Endothelial cell of umbilical vein (primary cell): ENCODE results near the gene IGSF9. TPM values are rescaled to one million over a fixed set of nuclear protein-coding genes. Genes with fewer than 3 reads are reported as not detected.

Experiments
- BruUV-seq: library from RNA; stranded (reverse); fragments of 400-500 nt; replicated peaks from 2 replicates; lab custom pipeline; 2021; lab: Mats Ljungman, UMichigan
- CTCF ChIA-PET: fragments of 300-600, 350-600 bp; sonication (Branson Sonifier 250); formaldehyde crosslinking; loops from one replicate; lab custom pipeline; 2021; ENCODE audit warnings: antibody characterized with exemption, inconsistent platforms; lab: Charles Lee
- POLR2A ChIA-PET: fragments of 300-600, 350-600 bp; sonication (Branson Sonifier 250); formaldehyde crosslinking; loops from one replicate; lab custom pipeline; 2021; ENCODE audit warnings: antibody characterized with exemption, inconsistent platforms; lab: Charles Lee
- DNase-seq: peaks from one replicate; pipeline ENCODE4 v3.0.0-alpha.2; 2011; ENCODE audit warnings: low read depth, low spot score
- FAIRE-seq: peaks from 2 replicates; lab custom pipeline; 2011; peaks lifted over from hg19 to GRCh38; lab: Jason Lieb, UNC
- H2AFZ ChIP-seq: 2 replicates; pipeline ENCODE4 v1.6.0; 2012; ENCODE audit warnings: low read depth, low read length, control low read depth, inconsistent platforms
- H3K27ac ChIP-seq: 2 replicates; pipeline ENCODE4 v1.5.1; 2011; ENCODE audit warnings: low read depth, mild to moderate bottlenecking, control low read depth, low read length, moderate library complexity; ENCODE audit not compliant: insufficient read depth
- H3K27me3 ChIP-seq, 2 experiments: 2 replicates each; pipeline versions ENCODE4 v1.6.0 to v1.6.1; 2011; ENCODE audit warnings: low read length in 2 of 2, mixed read lengths in 1 of 2; ENCODE audit not compliant: control insufficient read depth in 2 of 2, insufficient read depth in 2 of 2
- H3K36me3 ChIP-seq, 2 experiments: 2 replicates in 1 of 2; 3 replicates in 1 of 2; pipeline ENCODE4 v1.5.1; 2011; ENCODE audit warnings: low read length in 2 of 2, mild to moderate bottlenecking in 1 of 2, moderate library complexity in 1 of 2; ENCODE audit not compliant: control insufficient read depth in 2 of 2, insufficient read depth in 2 of 2; ENCODE audit errors: extremely low read depth in 1 of 2
- H3K4me1 ChIP-seq: 3 replicates; pipeline ENCODE4 v1.5.1; 2011; ENCODE audit warnings: mild to moderate bottlenecking, low read length; ENCODE audit not compliant: control insufficient read depth, insufficient read depth; ENCODE audit errors: extremely low read depth
- H3K4me2 ChIP-seq: 2 replicates; pipeline ENCODE4 v1.6.1; 2011; ENCODE audit warnings: low read length, control low read depth, mixed read lengths; ENCODE audit not compliant: insufficient read depth
- H3K4me3 ChIP-seq, 3 experiments: fragments of 200-600 bp in 1 of 3; sonication (generic), shearing (Covaris generic) in 1 of 3; replicated peaks in 1 of 3; 2 replicates each; pipeline ENCODE4 v1.5.1; 2011 to 2016; ENCODE audit warnings: control low read depth in 3 of 3, low read length in 3 of 3, mild to moderate bottlenecking in 2 of 3, inconsistent platforms in 1 of 3, low read depth in 1 of 3, moderate library complexity in 1 of 3; ENCODE audit not compliant: insufficient read depth in 1 of 3
- H3K79me2 ChIP-seq: 2 replicates; pipeline ENCODE4 v1.6.0; 2012; ENCODE audit warnings: low read length, inconsistent platforms; ENCODE audit not compliant: control insufficient read depth, insufficient read depth
- H3K9ac ChIP-seq: replicated peaks from 2 replicates; pipeline ENCODE3; 2011; ENCODE audit warnings: low read length, control low read depth; ENCODE audit not compliant: insufficient read depth; ENCODE audit errors: extremely low read depth
- H3K9me1 ChIP-seq: replicated peaks from 3 replicates; pipeline ENCODE4 v1.6.0; 2011; ENCODE audit warnings: mild to moderate bottlenecking, low read length; ENCODE audit not compliant: control insufficient read depth, insufficient read depth; ENCODE audit errors: extremely low read depth
- H3K9me3 ChIP-seq: replicated peaks from 2 replicates; pipeline ENCODE4 v1.5.1; 2012; ENCODE audit warnings: low read length, inconsistent platforms; ENCODE audit not compliant: control insufficient read depth, insufficient read depth
- H4K20me1 ChIP-seq: replicated peaks from 2 replicates; pipeline ENCODE3; 2011; ENCODE audit warnings: mild to moderate bottlenecking, low read length; ENCODE audit not compliant: control insufficient read depth, insufficient read depth; ENCODE audit errors: extremely low read depth
- EZH2 ChIP-seq: IDR thresholded peaks from 2 replicates; pipeline ENCODE4 v1.6.1; 2012; ENCODE audit warnings: borderline replicate concordance, low read depth, mild to moderate bottlenecking, moderate library complexity, low read length, inconsistent platforms; ENCODE audit not compliant: severe bottlenecking
- FOS ChIP-seq: IDR thresholded peaks from 2 replicates; pipeline ENCODE4 v1.6.1; 2011; ENCODE audit warnings: mild to moderate bottlenecking, low read length, moderate library complexity, borderline replicate concordance; ENCODE audit not compliant: insufficient read depth
- GATA2 ChIP-seq: IDR thresholded peaks from 2 replicates; pipeline ENCODE4 v1.7.0; 2011; ENCODE audit warnings: low read depth, mild to moderate bottlenecking, moderate library complexity, mixed read lengths, low read length; ENCODE audit not compliant: insufficient read length, insufficient read depth
- JUN ChIP-seq: IDR thresholded peaks from 2 replicates; pipeline ENCODE4 v1.6.1; 2011; ENCODE audit warnings: borderline replicate concordance, low read depth; ENCODE audit not compliant: insufficient read length, insufficient read depth
- MYC ChIP-seq: IDR thresholded peaks from one replicate; pipeline ENCODE4 v1.6.1; 2011; ENCODE audit warnings: mild to moderate bottlenecking, low read depth, low read length
- POLR2A ChIP-seq: IDR thresholded peaks from 2 replicates; pipeline ENCODE4 v1.6.1; 2012; ENCODE audit warnings: low read depth, mild to moderate bottlenecking, control low read depth, low read length
- POLR2AphosphoS5 ChIP-seq: IDR thresholded peaks from 2 replicates; pipeline ENCODE4 v1.6.1; 2012; ENCODE audit warnings: low read depth, mild to moderate bottlenecking, control low read depth, low read length, moderate library complexity; ENCODE audit not compliant: insufficient read depth
- dilution Hi-C: fragments of 300-500 bp; cut with MboI; formaldehyde crosslinking; loops from one replicate; pipeline ENCODE4 v1.15.0; 2019; ENCODE audit warnings: low sequenced_read_pairs; ENCODE audit not compliant: extremely low pct_ligation_motif_present
- intact Hi-C: fragments of 100-400 bp; cut with micrococcal nuclease; formaldehyde crosslinking; loops from one replicate; pipeline ENCODE4 v1.10.0; 2022
- polyA plus RNA-seq, 4 experiments: library from polyadenylated mRNA; depleted of rRNA in 3 of 4; stranded (reverse) in 3 of 4; unstranded in 1 of 4; fragments of >200 nt; gene quantifications; 2 replicates each; pipeline versions ENCODE4 v1.2.1 to v1.2.3, GENCODE V29; 2011 to 2012; ENCODE audit warnings: missing spikeins in 1 of 4
- total RNA-seq: library from RNA; stranded (reverse); gene quantifications from 2 replicates; pipeline ENCODE4 v1.2.3, GENCODE V29; 2021
- TF ChIP-seq, protein P1 (sequence below), 2 donors: IDR thresholded peaks; 1 replicate in 1 of 2; 2 replicates in 1 of 2; pipeline ENCODE4 v1.5.1; 2011; ENCODE audit warnings: low read length in 2 of 2, mild to moderate bottlenecking in 2 of 2, moderate library complexity in 2 of 2, control low read depth in 1 of 2, inconsistent platforms in 1 of 2, low read depth in 1 of 2; ENCODE audit not compliant: insufficient read depth in 1 of 2; ENCODE audit errors: extremely low read depth in 1 of 2
- TF ChIP-seq, protein P2 (sequence below): IDR thresholded peaks from 2 replicates; pipeline ENCODE4 v1.6.1; 2011; ENCODE audit not compliant: insufficient read depth, insufficient read length

Gene IGSF9
- total and polyA plus RNA-seq, 2 donors (not counting 3 experiments of a cell fraction or from before 2014, with no cell fraction given) = 0.15 TPM

DNA sequence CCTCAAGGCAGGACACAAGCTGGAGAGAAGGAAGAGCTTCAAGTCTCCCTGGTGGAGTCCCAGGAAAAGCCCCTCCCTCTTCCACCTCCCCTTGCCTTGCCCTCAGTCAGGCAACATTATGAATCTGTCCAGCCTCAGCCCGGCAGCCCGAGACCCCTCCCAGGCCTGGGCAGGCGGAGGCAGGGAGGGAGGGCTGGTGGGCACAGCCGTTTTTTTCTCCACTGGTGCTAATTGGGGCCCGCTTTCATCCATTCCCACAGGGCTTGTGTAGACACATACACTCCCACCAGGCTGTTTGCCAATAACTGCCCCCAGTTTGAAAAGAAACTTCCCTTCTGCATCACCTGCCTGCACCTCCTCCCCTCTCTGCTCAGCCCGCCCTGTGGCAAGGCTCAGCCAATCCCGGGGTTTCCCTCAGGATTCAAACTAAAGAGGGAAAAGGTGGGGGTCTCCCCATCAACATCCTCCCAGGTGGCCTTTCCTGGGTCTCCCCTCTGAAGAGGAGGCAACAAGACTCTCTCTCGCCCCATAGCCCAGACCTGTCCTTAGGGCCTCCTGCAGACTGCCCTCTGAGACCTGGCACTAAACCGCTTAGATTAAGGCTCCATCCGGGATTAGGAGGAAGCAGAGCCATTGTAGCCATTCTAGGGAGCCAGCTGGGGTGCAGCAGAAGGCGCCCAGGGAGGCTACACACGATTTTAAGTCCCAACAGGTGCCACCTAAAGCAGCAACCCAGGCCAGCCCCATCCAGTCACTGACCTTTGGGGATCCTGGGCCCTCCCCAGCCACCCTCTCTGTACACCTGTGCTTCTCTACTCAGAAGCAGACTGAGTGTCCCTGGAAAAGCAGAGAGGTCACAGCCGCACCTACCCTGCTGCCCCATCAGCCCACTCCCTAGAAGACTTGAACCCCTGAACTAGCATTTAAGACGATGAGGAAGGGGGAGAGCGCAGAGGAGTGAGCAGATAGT, 3.5 kb downstream of the IGSF9 start:
- no peaks in the 10 kb centered on the region for H3K79me2 ChIP-seq
- H3K27me3 ChIP-seq = peaks cover 26 to 28% of the 10 kb centered on the region in 2 experiments
- TF ChIP-seq MYC = no peak
- TF ChIP-seq, protein P1, sequence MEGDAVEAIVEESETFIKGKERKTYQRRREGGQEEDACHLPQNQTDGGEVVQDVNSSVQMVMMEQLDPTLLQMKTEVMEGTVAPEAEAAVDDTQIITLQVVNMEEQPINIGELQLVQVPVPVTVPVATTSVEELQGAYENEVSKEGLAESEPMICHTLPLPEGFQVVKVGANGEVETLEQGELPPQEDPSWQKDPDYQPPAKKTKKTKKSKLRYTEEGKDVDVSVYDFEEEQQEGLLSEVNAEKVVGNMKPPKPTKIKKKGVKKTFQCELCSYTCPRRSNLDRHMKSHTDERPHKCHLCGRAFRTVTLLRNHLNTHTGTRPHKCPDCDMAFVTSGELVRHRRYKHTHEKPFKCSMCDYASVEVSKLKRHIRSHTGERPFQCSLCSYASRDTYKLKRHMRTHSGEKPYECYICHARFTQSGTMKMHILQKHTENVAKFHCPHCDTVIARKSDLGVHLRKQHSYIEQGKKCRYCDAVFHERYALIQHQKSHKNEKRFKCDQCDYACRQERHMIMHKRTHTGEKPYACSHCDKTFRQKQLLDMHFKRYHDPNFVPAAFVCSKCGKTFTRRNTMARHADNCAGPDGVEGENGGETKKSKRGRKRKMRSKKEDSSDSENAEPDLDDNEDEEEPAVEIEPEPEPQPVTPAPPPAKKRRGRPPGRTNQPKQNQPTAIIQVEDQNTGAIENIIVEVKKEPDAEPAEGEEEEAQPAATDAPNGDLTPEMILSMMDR (IDR thresholded peaks at IDR 0.05; ENCODE audit: extremely low read depth in 1 of 2, insufficient read depth in 1 of 2, low read depth in 1 of 2, low read length in 2 of 2) = no peak
- no peak for TF ChIP-seq JUN
- no peak for TF ChIP-seq FOS
- no peak for TF ChIP-seq POLR2A
- TF ChIP-seq GATA2 = no peak
- TF ChIP-seq EZH2 = no peak
- TF ChIP-seq POLR2AphosphoS5 = no peak
- TF ChIP-seq, protein P2, sequence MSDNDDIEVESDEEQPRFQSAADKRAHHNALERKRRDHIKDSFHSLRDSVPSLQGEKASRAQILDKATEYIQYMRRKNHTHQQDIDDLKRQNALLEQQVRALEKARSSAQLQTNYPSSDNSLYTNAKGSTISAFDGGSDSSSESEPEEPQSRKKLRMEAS = no peak
- H3K9me3 ChIP-seq = no peaks in the 10 kb centered on the region
- H3K36me3 ChIP-seq = no peaks in the 10 kb centered on the region
- no peaks in the 10 kb centered on the region for H4K20me1 ChIP-seq
- H3K9me1 ChIP-seq = no peaks in the 10 kb centered on the region
- dilution Hi-C loops (no loop called here), intact Hi-C loops (no loop called here)
- DNase-seq = no peak
- ChIA-PET CTCF (interaction anchor here (1.7 to 13.3 kb wide), 3 partner anchors 51 to 143 kb away, joined by 4 to 169 read pairs (median 7); no protein-coding TSS in a partner anchor), POLR2A (no interaction called here)
- peaks cover 5% of the 10 kb centered on the region for H3K4me1 ChIP-seq
- H3K4me3 ChIP-seq = no peak overlapping the region
- H3K4me2 ChIP-seq = no peak overlapping the region
- BruUV-seq = no TSS peak
- H2AFZ ChIP-seq = no peak overlapping the region
- no peak overlapping the region for H3K9ac ChIP-seq
- FAIRE-seq = no peak
- no peak overlapping the region for H3K27ac ChIP-seq
